CD8-positive, alpha-beta memory T cell (primary cell): ENCODE data around the gene TEPSIN. TPM values are rescaled to one million over a fixed set of nuclear protein-coding genes. Genes with fewer than 3 reads are reported as not detected.

Experiments
- CTCF ChIA-PET: fragments of 350-600 bp; sonication (Branson Sonifier 250); formaldehyde crosslinking; loops from one replicate; lab custom pipeline; 2021; ENCODE audit warnings: antibody characterized with exemption; lab: Charles Lee
- POLR2A ChIA-PET: fragments of 350-600 bp; sonication (Branson Sonifier 250); formaldehyde crosslinking; loops from one replicate; lab custom pipeline; 2021; ENCODE audit warnings: antibody characterized with exemption; lab: Charles Lee
- DNase-seq, 5 donors: peaks; one replicate each; pipeline versions ENCODE4 v3.0.0 to v3.0.0-alpha.2; 2020 to 2022; ENCODE audit warnings: mixed read lengths in 1 of 5
- H3K27ac ChIP-seq: one replicate; pipeline ENCODE4 v1.7.0; 2013; ENCODE audit warnings: low read depth, mild to moderate bottlenecking, low read length, moderate library complexity
- H3K27me3 ChIP-seq: 2 replicates; pipeline ENCODE4 v1.7.0; 2013; ENCODE audit warnings: low read length, mild to moderate bottlenecking; ENCODE audit not compliant: insufficient read depth, poor library complexity, severe bottlenecking
- H3K36me3 ChIP-seq: 2 replicates; pipeline ENCODE4 v1.7.0; 2013; ENCODE audit warnings: mild to moderate bottlenecking, low read length, moderate library complexity; ENCODE audit not compliant: insufficient read depth
- H3K4me1 ChIP-seq: 2 replicates; pipeline ENCODE4 v1.7.0; 2013; ENCODE audit warnings: mild to moderate bottlenecking, low read length, moderate library complexity; ENCODE audit not compliant: insufficient read depth
- H3K4me3 ChIP-seq: 2 replicates; pipeline ENCODE4 v1.7.0; 2013; ENCODE audit warnings: mild to moderate bottlenecking, low read length
- H3K9me3 ChIP-seq: 2 replicates; pipeline ENCODE4 v1.7.0; 2013; ENCODE audit warnings: mild to moderate bottlenecking, low read length
- H3K27ac Mint-ChIP-seq, 8 donors: one replicate each; pipeline ENCODE4 v1.8.0; 2020 to 2021; ENCODE audit warnings: mixed read lengths in 8 of 8, mild to moderate bottlenecking in 6 of 8, inconsistent platforms in 3 of 8, moderate library complexity in 3 of 8
- H3K27me3 Mint-ChIP-seq, 2 donors: one replicate each; pipeline ENCODE4 v1.8.0; 2020 to 2021; ENCODE audit warnings: mixed read lengths in 2 of 2, mild to moderate bottlenecking in 1 of 2, moderate library complexity in 1 of 2
- H3K36me3 Mint-ChIP-seq, 3 donors: one replicate each; pipeline ENCODE4 v1.8.0; 2020 to 2021; ENCODE audit warnings: mixed read lengths in 3 of 3, inconsistent platforms in 1 of 3, mild to moderate bottlenecking in 1 of 3
- H3K4me1 Mint-ChIP-seq, 3 donors: one replicate each; pipeline ENCODE4 v1.8.0; 2020 to 2021; ENCODE audit warnings: mixed read lengths in 3 of 3, inconsistent platforms in 1 of 3, mild to moderate bottlenecking in 1 of 3
- H3K4me3 Mint-ChIP-seq, 7 donors: one replicate each; pipeline ENCODE4 v1.8.0; 2020 to 2021; ENCODE audit warnings: mixed read lengths in 7 of 7, mild to moderate bottlenecking in 6 of 7, moderate library complexity in 4 of 7, inconsistent platforms in 2 of 7
- H3K9me3 Mint-ChIP-seq, 5 donors: one replicate each; pipeline ENCODE4 v1.8.0; 2020 to 2022; ENCODE audit warnings: mixed read lengths in 5 of 5, mild to moderate bottlenecking in 3 of 5, moderate library complexity in 2 of 5, inconsistent platforms in 1 of 5
- polyA plus RNA-seq: library from polyadenylated mRNA; unstranded; fragments of 300-500 nt; fragmentation: Illumina TruSeq; gene quantifications from one replicate; pipeline ENCODE4 v1.2.3, GENCODE V29; 2021
- total RNA-seq, 2 experiments: library from RNA; stranded (reverse); gene quantifications; one replicate each; pipeline ENCODE4 v1.2.3, GENCODE V29; 2021

Gene TEPSIN
- total and polyA plus RNA-seq, 3 experiments from 2014 or later = 6.2 to 44.2 (median 41.2) TPM

- Mint-ChIP-seq H3K36me3 (peaks cover 3 to 72% (median 9%) of the 10 kb centered on the region in 3 donors), H3K4me3 (no peak overlapping the region), H3K9me3 (no peaks in the 10 kb centered on the region), H3K27me3 (no peaks in the 10 kb centered on the region), H3K4me1 (peaks cover 9 to 11% (median 10%) of the 10 kb centered on the region in 3 donors), H3K27ac (peak overlapping the region in 1 of 8 donors; percentile 52)
- CTCF ChIA-PET = interaction anchor here (5.3 kb wide), 1 partner anchor 227 kb away, joined by 40 read pairs; no protein-coding TSS in a partner anchor
- Histone ChIP-seq H3K4me3 (no peak overlapping the region), H3K27me3 (no peaks in the 10 kb centered on the region), H3K4me1 (no peaks in the 10 kb centered on the region), H3K9me3 (no peaks in the 10 kb centered on the region), H3K36me3 (no peaks in the 10 kb centered on the region), H3K27ac (no peak overlapping the region)
- POLR2A ChIA-PET = no interaction called here
- DNase-seq = no peak
Observed at GRCh38 chr17:81257533-81257932, 18.7 kb upstream of the TEPSIN start.

GRCh38 chr17:81256616-81257015, 17.8 kb upstream of the TEPSIN start:
- Histone ChIP-seq H3K4me3 (no peak overlapping the region), H3K9me3 (no peaks in the 10 kb centered on the region), H3K27ac (no peak overlapping the region), H3K36me3 (peaks cover 5% of the 10 kb centered on the region), H3K4me1 (no peaks in the 10 kb centered on the region), H3K27me3 (no peaks in the 10 kb centered on the region)
- H3K9me3 Mint-ChIP-seq = no peaks in the 10 kb centered on the region
- H3K36me3 Mint-ChIP-seq = peaks cover 3 to 72% (median 9%) of the 10 kb centered on the region in 3 donors
- peaks cover 9 to 11% (median 10%) of the 10 kb centered on the region in 3 donors for H3K4me1 Mint-ChIP-seq
- POLR2A ChIA-PET = no interaction called here
- CTCF ChIA-PET = interaction anchor here (5.3 kb wide), 1 partner anchor 228 kb away, joined by 40 read pairs; no protein-coding TSS in a partner anchor
- no peak overlapping the region for H3K4me3 Mint-ChIP-seq
- DNase-seq = no peak
- H3K27me3 Mint-ChIP-seq = peaks cover 0 to 2% of the 10 kb centered on the region in 2 donors
- H3K27ac Mint-ChIP-seq = peak overlapping the region in 1 of 8 donors; percentile 32

- H3K4me1 Mint-ChIP-seq = peaks cover 9 to 11% (median 10%) of the 10 kb centered on the region in 3 donors
- H3K27ac ChIP-seq = no peak overlapping the region
- no peak overlapping the region for H3K4me3 ChIP-seq
- no peaks in the 10 kb centered on the region for H3K9me3 Mint-ChIP-seq
- H3K9me3 ChIP-seq = no peaks in the 10 kb centered on the region
- CTCF ChIA-PET = interaction anchor here (5.3 kb wide), 1 partner anchor 230 kb away, joined by 40 read pairs; no protein-coding TSS in a partner anchor
- POLR2A ChIA-PET = no interaction called here
- H3K36me3 Mint-ChIP-seq = peaks cover 3 to 72% (median 11%) of the 10 kb centered on the region in 3 donors
- H3K27me3 ChIP-seq = no peaks in the 10 kb centered on the region
- DNase-seq = no peak
- H3K36me3 ChIP-seq = peaks cover 7% of the 10 kb centered on the region
- peaks cover 0 to 2% of the 10 kb centered on the region in 2 donors for H3K27me3 Mint-ChIP-seq
- H3K4me1 ChIP-seq = no peaks in the 10 kb centered on the region
- no peak overlapping the region for H3K27ac Mint-ChIP-seq
- no peak overlapping the region for H3K4me3 Mint-ChIP-seq
Observed at GRCh38 chr17:81254955-81255717, 16.3 kb upstream of the TEPSIN start.

- H3K27ac Mint-ChIP-seq = peak overlapping the region in 6 of 8 donors; percentile 7 to 87 (median 58)
Observed at GRCh38 chr17:81253358-81254131, 14.7 kb upstream of the TEPSIN start.

GRCh38 chr17:81252987-81253329, 14.1 kb upstream of the TEPSIN start:
- no peak for DNase-seq
- no peak overlapping the region for H3K4me3 Mint-ChIP-seq
- peaks cover 3 to 58% (median 11%) of the 10 kb centered on the region in 3 donors for H3K36me3 Mint-ChIP-seq
- H3K27ac ChIP-seq = no peak overlapping the region
- CTCF ChIA-PET = interaction anchor here (0.9 to 5.3 kb wide), 7 partner anchors 25 to 649 kb away, joined by 3 to 40 read pairs (median 4); partner anchors contain the start of gene SLC38A10
- H3K4me1 ChIP-seq = no peaks in the 10 kb centered on the region
- peak overlapping the region in 3 of 8 donors; percentile 7 to 80 (median 64) for H3K27ac Mint-ChIP-seq
- no peak overlapping the region for H3K4me3 ChIP-seq
- no peaks in the 10 kb centered on the region for H3K27me3 ChIP-seq
- peaks cover 11% of the 10 kb centered on the region for H3K36me3 ChIP-seq
- H3K4me1 Mint-ChIP-seq = peaks cover 9 to 12% (median 11%) of the 10 kb centered on the region in 3 donors
- H3K9me3 Mint-ChIP-seq = no peaks in the 10 kb centered on the region
- POLR2A ChIA-PET = no interaction called here
- peaks cover 0 to 2% of the 10 kb centered on the region in 2 donors for H3K27me3 Mint-ChIP-seq
- H3K9me3 ChIP-seq = no peaks in the 10 kb centered on the region

More at GRCh38 chr17:81253358-81254131, 14.7 kb upstream of the TEPSIN start:
- H3K9me3 Mint-ChIP-seq = no peaks in the 10 kb centered on the region
- Histone ChIP-seq H3K27me3 (no peaks in the 10 kb centered on the region), H3K36me3 (peaks cover 11% of the 10 kb centered on the region), H3K4me1 (no peaks in the 10 kb centered on the region), H3K9me3 (no peaks in the 10 kb centered on the region), H3K27ac (no peak overlapping the region), H3K4me3 (no peak overlapping the region)
- peaks cover 3 to 60% (median 11%) of the 10 kb centered on the region in 3 donors for H3K36me3 Mint-ChIP-seq
- peak; percentile 31 to 68 (median 52) for DNase-seq
- peaks cover 0 to 2% of the 10 kb centered on the region in 2 donors for H3K27me3 Mint-ChIP-seq
- H3K4me1 Mint-ChIP-seq = peaks cover 9 to 11% (median 10%) of the 10 kb centered on the region in 3 donors
- POLR2A ChIA-PET = no interaction called here
- peak overlapping the region in 1 of 7 donors; percentile 2 for H3K4me3 Mint-ChIP-seq
- CTCF ChIA-PET = interaction anchor here (0.9 to 5.3 kb wide), 7 partner anchors 25 to 648 kb away, joined by 3 to 40 read pairs (median 4); partner anchors contain the start of gene SLC38A10

GRCh38 chr17:81252326-81252986, 13.6 kb upstream of the TEPSIN start:
- peaks cover 3 to 55% (median 11%) of the 10 kb centered on the region in 3 donors for H3K36me3 Mint-ChIP-seq
- no peak overlapping the region for H3K4me3 Mint-ChIP-seq
- H3K27me3 Mint-ChIP-seq = peaks cover 0 to 2% of the 10 kb centered on the region in 2 donors
- peaks cover 9 to 12% (median 11%) of the 10 kb centered on the region in 3 donors for H3K4me1 Mint-ChIP-seq
- ChIA-PET POLR2A (no interaction called here), CTCF (interaction anchor here (0.9 to 5.3 kb wide), 7 partner anchors 26 to 649 kb away, joined by 3 to 40 read pairs (median 4); partner anchors contain the start of gene SLC38A10)
- H3K27ac ChIP-seq = no peak overlapping the region
- DNase-seq = no peak
- no peaks in the 10 kb centered on the region for H3K9me3 Mint-ChIP-seq
- no peaks in the 10 kb centered on the region for H3K9me3 ChIP-seq
- no peaks in the 10 kb centered on the region for H3K4me1 ChIP-seq
- no peak overlapping the region for H3K27ac Mint-ChIP-seq
- no peak overlapping the region for H3K4me3 ChIP-seq
- no peaks in the 10 kb centered on the region for H3K27me3 ChIP-seq
- H3K36me3 ChIP-seq = peaks cover 11% of the 10 kb centered on the region

- peak in 1 of 5 donors; percentile 13 for DNase-seq
- no peaks in the 10 kb centered on the region for H3K9me3 ChIP-seq
- no peak overlapping the region for H3K4me3 ChIP-seq
- H3K27ac ChIP-seq = no peak overlapping the region
- Mint-ChIP-seq H3K27ac (no peak overlapping the region), H3K4me3 (peak overlapping the region in 1 of 7 donors; percentile 68), H3K36me3 (peaks cover 3 to 48% (median 11%) of the 10 kb centered on the region in 3 donors), H3K4me1 (peaks cover 9 to 12% (median 11%) of the 10 kb centered on the region in 3 donors), H3K27me3 (peaks cover 0 to 2% of the 10 kb centered on the region in 2 donors), H3K9me3 (no peaks in the 10 kb centered on the region)
- peaks cover 11% of the 10 kb centered on the region for H3K36me3 ChIP-seq
- no peaks in the 10 kb centered on the region for H3K4me1 ChIP-seq
- ChIA-PET POLR2A (no interaction called here), CTCF (interaction anchor here (1.8 kb wide), 1 partner anchor 349 kb away, joined by 5 read pairs; no protein-coding TSS in a partner anchor)
- H3K27me3 ChIP-seq = no peaks in the 10 kb centered on the region
Observed at GRCh38 chr17:81251709-81252301, 12.9 kb upstream of the TEPSIN start.
